Gastrocnemius medialis (tissue), 4 donors: ENCODE measurements around the gene PHACTR3. TPM values are rescaled to one million over a fixed set of nuclear protein-coding genes. Genes with fewer than 3 reads are reported as not detected.

Experiments
- ATAC-seq, 2 donors: fragments of 150-250 bp; one replicate each; pipeline ENCODE4 v1.9.1; 2016
- DNase-seq, 2 donors: peaks; one replicate each; pipeline ENCODE4 v3.0.0-alpha.2; 2019
- H3K27ac ChIP-seq, 4 donors: fragments of 200-600 bp; sonication (generic); 1 replicate in 1 of 4; 2 replicates in 3 of 4; pipeline ENCODE4 v1.5.1; 2016 to 2018; ENCODE audit warnings: mild to moderate bottlenecking in 2 of 4, moderate library complexity in 1 of 4
- H3K27me3 ChIP-seq, 3 donors: fragments of 200-600 bp; sonication (generic) in 2 of 3; 1 replicate in 1 of 3; 2 replicates in 2 of 3; pipeline versions ENCODE4 v1.5.1 to v1.6.0; 2016 to 2019; ENCODE audit warnings: mild to moderate bottlenecking in 1 of 3, moderate library complexity in 1 of 3
- H3K36me3 ChIP-seq, 2 donors: fragments of 200-600 bp; sonication (generic) in 1 of 2; one replicate each; pipeline ENCODE4 v1.5.1; 2017 to 2018
- H3K4me1 ChIP-seq, 2 donors: fragments of 200-600 bp; sonication (generic) in 1 of 2; one replicate each; pipeline ENCODE4 v1.5.1; 2016 to 2017; ENCODE audit warnings: mild to moderate bottlenecking in 2 of 2
- H3K4me3 ChIP-seq, 4 donors: fragments of 200-600 bp; sonication (generic) in 3 of 4; 1 replicate in 1 of 4; 2 replicates in 3 of 4; pipeline ENCODE4 v1.5.1; 2016 to 2019; ENCODE audit warnings: mild to moderate bottlenecking in 2 of 4
- H3K9me3 ChIP-seq, 3 donors: fragments of 200-600 bp; sonication (generic) in 2 of 3; 1 replicate in 1 of 3; 2 replicates in 2 of 3; pipeline ENCODE4 v1.5.1; 2016 to 2019
- CTCF ChIP-seq, 5 experiments: fragments of 450-650 bp in 3 of 5; fragments of 200-600 bp in 2 of 5; sonication (generic) in 2 of 5; IDR thresholded peaks in 4 of 5; conservative IDR thresholded peaks in 1 of 5; 1 replicate in 4 of 5; 2 replicates in 1 of 5; pipeline ENCODE4 v1.5.1; 2016 to 2019; ENCODE audit warnings: antibody characterized with exemption in 5 of 5, mild to moderate bottlenecking in 3 of 5, moderate library complexity in 3 of 5
- POLR2A ChIP-seq, 2 donors: fragments of 450-650 bp; IDR thresholded peaks; one replicate each; pipeline ENCODE4 v1.6.1; 2017; ENCODE audit warnings: antibody characterized with exemption in 2 of 2, mild to moderate bottlenecking in 2 of 2, moderate library complexity in 2 of 2
- in situ Hi-C, 4 donors: fragments of 200-750 bp; cut with MboI; loops; one replicate each; pipeline versions ENCODE4 v1.15.0 to v1.8.0; 2017; ENCODE audit warnings: low sequenced_read_pairs in 4 of 4
- intact Hi-C: fragments of 100-400 bp; cut with DNase I; formaldehyde crosslinking; loops from one replicate; pipeline ENCODE4 v1.15.1; 2023; ENCODE audit warnings: low total_unique reads
- total RNA-seq, 4 donors: library from RNA; depleted of rRNA; stranded (reverse); fragments of >200 nt; gene quantifications; one replicate each; pipeline versions ENCODE4 v1.1.0 to v1.2.3, GENCODE V29; 2016

PHACTR3 gene
- total RNA-seq, 4 donors from 2014 or later = 0.24 to 1.1 (median 0.59) TPM; not detected in 1

GRCh38 chr20:59648466-59649070, 44.2 kb downstream of the PHACTR3 start:
- Histone ChIP-seq H3K4me3 (no peak overlapping the region), H3K36me3 (no peaks in the 10 kb centered on the region), H3K27me3 (no peaks in the 10 kb centered on the region), H3K9me3 (no peaks in the 10 kb centered on the region), H3K27ac (no peak overlapping the region), H3K4me1 (no peaks in the 10 kb centered on the region)
- in situ Hi-C loops = no loop called here
- intact Hi-C loops = no loop called here
- DNase-seq = no peak
- TF ChIP-seq POLR2A (IDR thresholded peaks at IDR 0.05) (no peak), CTCF (IDR thresholded peaks at IDR 0.05 in 4 of 5, conservative IDR thresholded peaks at IDR 0.05 in 1 of 5) (no peak)
- no peak for ATAC-seq

DNA sequence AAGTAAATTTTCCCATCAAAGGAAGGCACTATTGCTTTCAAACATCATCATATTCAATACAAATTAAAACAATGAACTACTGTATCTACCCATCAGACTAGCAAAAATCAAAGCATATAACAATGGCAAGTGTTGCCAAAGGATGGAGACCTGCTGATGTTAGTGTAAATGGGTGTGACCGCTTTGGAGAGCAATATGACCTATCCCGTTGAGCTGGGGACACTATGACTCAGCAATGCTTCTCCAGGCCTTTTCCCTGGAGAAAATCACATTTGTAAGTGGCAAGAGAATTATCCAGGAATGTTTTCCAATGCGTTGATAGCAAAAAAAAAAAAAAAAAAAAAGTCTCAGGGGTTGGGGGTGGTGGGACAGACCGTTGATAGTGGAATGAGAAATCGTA, 46.1 kb downstream of the PHACTR3 start:
- ATAC-seq = no peak
- intact Hi-C loops = no loop called here

GRCh38 chr20:59652381-59652780, 48.0 kb downstream of the PHACTR3 start:
- no peak for DNase-seq
- intact Hi-C loops (no loop called here), in situ Hi-C loops (no loop called here)
- H3K27ac ChIP-seq = no peak overlapping the region
- ATAC-seq = no peak
- H3K4me1 ChIP-seq = no peaks in the 10 kb centered on the region
- no peaks in the 10 kb centered on the region for H3K27me3 ChIP-seq
- no peaks in the 10 kb centered on the region for H3K36me3 ChIP-seq
- no peak overlapping the region for H3K4me3 ChIP-seq
- no peaks in the 10 kb centered on the region for H3K9me3 ChIP-seq
- TF ChIP-seq POLR2A (IDR thresholded peaks at IDR 0.05) = no peak
- no peak for TF ChIP-seq CTCF (IDR thresholded peaks at IDR 0.05 in 4 of 5, conservative IDR thresholded peaks at IDR 0.05 in 1 of 5)

More for the DNA sequence above, 46.1 kb downstream of the PHACTR3 start:
- Histone ChIP-seq H3K9me3 (no peaks in the 10 kb centered on the region), H3K4me1 (no peaks in the 10 kb centered on the region), H3K27me3 (no peaks in the 10 kb centered on the region), H3K36me3 (no peaks in the 10 kb centered on the region), H3K4me3 (no peak overlapping the region), H3K27ac (no peak overlapping the region)
- no peak for DNase-seq
- in situ Hi-C loops = no loop called here
- no peak for TF ChIP-seq CTCF (IDR thresholded peaks at IDR 0.05 in 4 of 5, conservative IDR thresholded peaks at IDR 0.05 in 1 of 5)
- TF ChIP-seq POLR2A (IDR thresholded peaks at IDR 0.05) = no peak

- Histone ChIP-seq H3K27me3 (no peaks in the 10 kb centered on the region), H3K4me3 (no peak overlapping the region), H3K27ac (no peak overlapping the region), H3K9me3 (peaks cover 0 to 15% (median 0%) of the 10 kb centered on the region in 3 donors), H3K36me3 (no peaks in the 10 kb centered on the region), H3K4me1 (no peaks in the 10 kb centered on the region)
- in situ Hi-C loops (no loop called here), intact Hi-C loops (no loop called here)
- no peak for ATAC-seq
- no peak for DNase-seq
- TF ChIP-seq POLR2A (IDR thresholded peaks at IDR 0.05) (no peak), CTCF (IDR thresholded peaks at IDR 0.05 in 4 of 5, conservative IDR thresholded peaks at IDR 0.05 in 1 of 5) (no peak)
Measured at GRCh38 chr20:59656417-59656816, 52.1 kb downstream of the PHACTR3 start.
